OCI-LY7 (cell line): Measurements from ENCODE around the gene BOLA1. TPM values are rescaled to one million over a fixed set of nuclear protein-coding genes. Genes with fewer than 3 reads are reported as not detected.

ENCODE experiments used
- BruUV-seq: library from RNA; stranded (reverse); fragments of 400-500 nt; replicated peaks from 2 replicates; lab custom pipeline; 2021; lab: Mats Ljungman, UMichigan
- CTCF ChIA-PET: fragments of 300-600 bp; sonication (Branson Sonifier 250); formaldehyde crosslinking; loops from one replicate; lab custom pipeline; 2022; ENCODE audit warnings: antibody characterized with exemption; ENCODE audit not compliant: unreplicated experiment; lab: Charles Lee
- POLR2A ChIA-PET: fragments of 300-600 bp; sonication (Branson Sonifier 250); formaldehyde crosslinking; loops from one replicate; lab custom pipeline; 2022; ENCODE audit warnings: antibody characterized with exemption; lab: Charles Lee
- DNase-seq: peaks from one replicate; pipeline ENCODE4 v3.0.0-alpha.2; 2015; ENCODE audit warnings: low spot score
- H2AFZ ChIP-seq: fragments of 200-600 bp; sonication (generic), shearing (Covaris generic); 2 replicates; pipeline ENCODE4 v1.6.1; 2014; ENCODE audit warnings: mild to moderate bottlenecking, antibody characterized with exemption, low read length, moderate library complexity
- H3K27ac ChIP-seq: fragments of 200-600 bp; sonication (generic); 2 replicates; pipeline ENCODE4 v1.5.1; 2014; ENCODE audit warnings: mixed run types, low read depth, mild to moderate bottlenecking, moderate library complexity, low read length, inconsistent platforms; ENCODE audit not compliant: poor library complexity, severe bottlenecking
- H3K36me3 ChIP-seq: fragments of 200-600 bp; sonication (generic); 2 replicates; pipeline ENCODE4 v1.6.1; 2014; ENCODE audit warnings: mild to moderate bottlenecking, antibody characterized with exemption, low read length, moderate library complexity, mixed read lengths; ENCODE audit not compliant: insufficient read depth
- H3K4me1 ChIP-seq: fragments of 200-600 bp; sonication (generic); 2 replicates; pipeline ENCODE4 v1.5.1; 2014; ENCODE audit warnings: mild to moderate bottlenecking, low read length; ENCODE audit not compliant: insufficient read depth, poor library complexity, severe bottlenecking
- H3K4me2 ChIP-seq: fragments of 200-600 bp; sonication (generic); 2 replicates; pipeline ENCODE4 v1.6.1; 2014; ENCODE audit warnings: mild to moderate bottlenecking, low read length
- H3K4me3 ChIP-seq: fragments of 200-600 bp; sonication (generic); 2 replicates; pipeline ENCODE4 v1.5.1; 2014; ENCODE audit warnings: mild to moderate bottlenecking, low read depth, low read length; ENCODE audit not compliant: poor library complexity, severe bottlenecking
- H3K79me2 ChIP-seq: fragments of 200-600 bp; sonication (generic); 2 replicates; pipeline ENCODE4 v1.6.1; 2016; ENCODE audit warnings: low read depth, mild to moderate bottlenecking, low read length, moderate library complexity, mixed read lengths; ENCODE audit not compliant: insufficient read depth
- H3K9me2 ChIP-seq: fragments of 200-600 bp; sonication (generic); 2 replicates; pipeline ENCODE4 v1.6.1; 2016; ENCODE audit warnings: mild to moderate bottlenecking, low read length, mixed read lengths; ENCODE audit not compliant: insufficient read depth
- H3K9me3 ChIP-seq: fragments of 200-600 bp; sonication (generic); 2 replicates; pipeline ENCODE4 v1.6.1; 2014; ENCODE audit warnings: mild to moderate bottlenecking, mixed run types, low read length, mixed read lengths
- H4K20me1 ChIP-seq: fragments of 200-600 bp; sonication (generic); 2 replicates; pipeline ENCODE4 v1.6.1; 2014; ENCODE audit warnings: mild to moderate bottlenecking, antibody characterized with exemption, low read length, moderate library complexity, mixed read lengths; ENCODE audit not compliant: insufficient read depth
- CTCF ChIP-seq: fragments of 200-600 bp; sonication (generic); conservative IDR thresholded peaks from 2 replicates; pipeline ENCODE4 v1.5.1; 2014; ENCODE audit warnings: mild to moderate bottlenecking, antibody characterized with exemption, low read length, moderate library complexity, mixed read lengths
- EZH2phosphoT487 ChIP-seq: fragments of 200-600 bp; sonication (generic); IDR thresholded peaks from 2 replicates; pipeline ENCODE4 v1.6.1; 2018; ENCODE audit warnings: low read depth, borderline replicate concordance, mild to moderate bottlenecking, mixed run types, antibody characterized with exemption, low read length, moderate library complexity, mixed read lengths
- intact Hi-C: fragments of 100-400 bp; cut with micrococcal nuclease; formaldehyde crosslinking; loops from one replicate; pipeline ENCODE4 v1.10.0; 2022; ENCODE audit not compliant: unreplicated experiment
- total RNA-seq, 2 experiments: library from RNA; depleted of rRNA in 1 of 2; stranded (reverse); fragments of >200 nt in 1 of 2; shearing (Covaris generic) in 1 of 2; gene quantifications; 2 replicates each; pipeline ENCODE4 v1.2.3, GENCODE V29; 2014 to 2022

The BOLA1 gene
- total RNA-seq, 2 experiments from 2014 or later: 9.4 to 10.2 TPM

- ChIA-PET CTCF (no interaction called here), POLR2A (interaction anchor here (0.7 kb wide), 1 partner anchor 34 kb away, joined by 4 read pairs; no protein-coding TSS in a partner anchor)
- Histone ChIP-seq H3K9me3 (no peaks in the 10 kb centered on the region), H3K4me2 (peak within 1 kb of the TSS; percentile 62), H3K79me2 (no peaks in the 10 kb centered on the region), H4K20me1 (no peaks in the 10 kb centered on the region), H3K4me1 (peaks cover 15% of the 10 kb centered on the region), H3K9me2 (no peaks in the 10 kb centered on the region), H3K4me3 (peak within 1 kb of the TSS; percentile 64), H3K36me3 (peaks cover 14% of the 10 kb centered on the region), H2AFZ (0 out of 2 replicates have a peak within 1 kb of the TSS, but pooled peaks have one; percentile 22), H3K27ac (no peak within 1 kb of the TSS)
- TF ChIP-seq CTCF (no peak), EZH2phosphoT487 (no peak)
- intact Hi-C loops: no loop called here
- no TSS peak for BruUV-seq
- peak; percentile 17 for DNase-seq
These were observed 18.3 kb downstream of the BOLA1 start, which contains the start of gene SV2A for GRCh38 chr1:149917571-149918144. Gene SV2A, minus strand, starts transcription at chr1:149917844. Its CDS starts 4,004 bp downstream, at chr1:149913840.

GRCh38 chr1:149923626-149924025 is 24.3 kb downstream of the BOLA1 start:
- BruUV-seq: no TSS peak
- POLR2A ChIA-PET: no interaction called here
- H3K36me3 ChIP-seq: peaks cover 58% of the 10 kb centered on the region

More at GRCh38 chr1:149923626-149924025, 24.3 kb downstream of the BOLA1 start:
- TF ChIP-seq EZH2phosphoT487 (no peak), CTCF (no peak)
- Histone ChIP-seq H3K4me2 (no peak overlapping the region), H3K4me3 (no peak overlapping the region), H2AFZ (no peak overlapping the region), H3K9me3 (no peaks in the 10 kb centered on the region), H3K9me2 (no peaks in the 10 kb centered on the region), H4K20me1 (peaks cover 6% of the 10 kb centered on the region; the same call in 1 of the 2 replicates), H3K4me1 (peaks cover 23% of the 10 kb centered on the region), H3K27ac (no peak overlapping the region), H3K79me2 (peaks cover 24% of the 10 kb centered on the region)
- intact Hi-C loops: no loop called here
- DNase-seq: no peak
- CTCF ChIA-PET: no interaction called here
